IMR-90 (cell line): Measurements from ENCODE around the gene BFSP1. TPM values are rescaled to one million over a fixed set of nuclear protein-coding genes. Genes with fewer than 3 reads are reported as not detected.

Source experiments
- ATAC-seq: fragments of 200-7000 bp; cut with Tn5 transposase; 2 replicates; pipeline ENCODE4 v1.9.1; 2020; ENCODE audit warnings: low read depth, mild to moderate bottlenecking, moderate library complexity
- BruUV-seq: library from RNA; stranded (reverse); fragments of 400-500 nt; replicated peaks from 2 replicates; lab custom pipeline; 2021; lab: Mats Ljungman, UMichigan
- CTCF ChIA-PET: fragments of 300-600 bp; formaldehyde crosslinking; extraction: SDS; loops from one replicate; lab custom pipeline; 2021; ENCODE audit warnings: antibody characterized with exemption; lab: Yijun Ruan, JAX
- POLR2A ChIA-PET: fragments of 300-600 bp; sonication (Branson Sonifier 250); formaldehyde crosslinking; loops from one replicate; lab custom pipeline; 2022; ENCODE audit warnings: antibody characterized with exemption; ENCODE audit not compliant: unreplicated experiment; lab: Charles Lee
- DNase-seq: peaks from one replicate; pipeline ENCODE4 v3.0.0; 2013
- H2AFZ ChIP-seq: replicated peaks from 2 replicates; pipeline ENCODE3; 2013; ENCODE audit warnings: low read length, mild to moderate bottlenecking; ENCODE audit not compliant: poor library complexity
- H2AK5ac ChIP-seq: 2 replicates; pipeline ENCODE4 v1.6.1; 2013; ENCODE audit warnings: low read depth, low read length, inconsistent platforms
- H2AK9ac ChIP-seq: replicated peaks from 2 replicates; pipeline ENCODE3; 2013; ENCODE audit warnings: mild to moderate bottlenecking, low read depth, low read length, moderate library complexity; ENCODE audit not compliant: poor library complexity
- H2BK120ac ChIP-seq: 2 replicates; pipeline ENCODE4 v1.6.1; 2013; ENCODE audit warnings: low read depth, low read length, inconsistent platforms
- H2BK15ac ChIP-seq: 3 replicates; pipeline ENCODE4 v1.6.1; 2013; ENCODE audit warnings: low read depth, low read length, inconsistent platforms
- H2BK20ac ChIP-seq: 2 replicates; pipeline ENCODE4 v1.6.1; 2013; ENCODE audit warnings: low read depth, mild to moderate bottlenecking, inconsistent platforms, low read length, moderate library complexity
- H2BK5ac ChIP-seq: 2 replicates; pipeline ENCODE4 v1.6.1; 2013; ENCODE audit warnings: mild to moderate bottlenecking, low read depth, low read length, inconsistent platforms; ENCODE audit not compliant: poor library complexity, severe bottlenecking
- H3K14ac ChIP-seq: replicated peaks from 2 replicates; pipeline ENCODE4 v1.6.1; 2013; ENCODE audit warnings: low read depth, low read length, inconsistent platforms
- H3K18ac ChIP-seq: 2 replicates; pipeline ENCODE4 v1.6.1; 2013; ENCODE audit warnings: low read depth, low read length, control low read depth
- H3K23ac ChIP-seq: 2 replicates; pipeline ENCODE4 v1.6.1; 2013; ENCODE audit warnings: low read depth, low read length, inconsistent platforms
- H3K27ac ChIP-seq: 2 replicates; pipeline ENCODE4 v1.5.1; 2013; ENCODE audit warnings: mild to moderate bottlenecking, control low read depth, low read length; ENCODE audit not compliant: insufficient read depth
- H3K27me3 ChIP-seq: 2 replicates; pipeline ENCODE4 v1.6.1; 2013; ENCODE audit warnings: low read length; ENCODE audit not compliant: control insufficient read depth, insufficient read depth
- H3K36me3 ChIP-seq: 2 replicates; pipeline ENCODE4 v1.6.1; 2013; ENCODE audit warnings: low read length, mixed read lengths; ENCODE audit not compliant: control insufficient read depth, insufficient read depth
- H3K4ac ChIP-seq: 2 replicates; pipeline ENCODE4 v1.6.1; 2013; ENCODE audit warnings: low read depth, low read length, inconsistent platforms
- H3K4me1 ChIP-seq: 2 replicates; pipeline ENCODE4 v1.6.1; 2013; ENCODE audit warnings: low read length, mixed read lengths; ENCODE audit not compliant: control insufficient read depth, insufficient read depth
- H3K4me2 ChIP-seq: 2 replicates; pipeline ENCODE4 v1.6.1; 2013; ENCODE audit warnings: low read depth, mild to moderate bottlenecking, control low read depth, low read length, moderate library complexity
- H3K4me3 ChIP-seq: 2 replicates; pipeline ENCODE4 v1.5.1; 2013; ENCODE audit warnings: low read depth, mild to moderate bottlenecking, control low read depth, low read length, moderate library complexity; ENCODE audit not compliant: insufficient read depth
- H3K56ac ChIP-seq: 2 replicates; pipeline ENCODE4 v1.6.1; 2013; ENCODE audit warnings: low read length, inconsistent platforms; ENCODE audit not compliant: insufficient read depth; ENCODE audit errors: extremely low read depth
- H3K79me1 ChIP-seq, 2 experiments: 2 replicates each; pipeline ENCODE4 v1.6.1; 2013; ENCODE audit warnings: low read length in 2 of 2, inconsistent platforms in 1 of 2, low read depth in 1 of 2
- H3K9ac ChIP-seq: 2 replicates; pipeline ENCODE4 v1.6.1; 2013; ENCODE audit warnings: low read depth, low read length, control low read depth
- H3K9me1 ChIP-seq: 2 replicates; pipeline ENCODE4 v1.6.1; 2013; ENCODE audit warnings: low read length, inconsistent platforms; ENCODE audit not compliant: insufficient read depth
- H3K9me3 ChIP-seq: 2 replicates; pipeline ENCODE4 v1.6.1; 2013; ENCODE audit warnings: low read length; ENCODE audit not compliant: control insufficient read depth, insufficient read depth
- H4K20me1 ChIP-seq: 2 replicates; pipeline ENCODE4 v1.6.1; 2013; ENCODE audit warnings: low read length, inconsistent platforms; ENCODE audit not compliant: insufficient read depth
- H4K5ac ChIP-seq: 2 replicates; pipeline ENCODE4 v1.6.1; 2013; ENCODE audit warnings: mild to moderate bottlenecking, low read depth, low read length, control low read depth
- H4K8ac ChIP-seq, 2 experiments: 2 replicates each; pipeline ENCODE4 v1.6.1; 2013; ENCODE audit warnings: low read depth in 2 of 2, low read length in 2 of 2, control low read depth in 1 of 2, inconsistent platforms in 1 of 2
- H4K91ac ChIP-seq: 2 replicates; pipeline ENCODE4 v1.6.1; 2013; ENCODE audit warnings: low read depth, low read length, inconsistent platforms; ENCODE audit not compliant: insufficient read depth
- BHLHE40 ChIP-seq: fragments of 150-350 bp; IDR thresholded peaks from 2 replicates; pipeline ENCODE4 v1.6.1; 2016; ENCODE audit warnings: mild to moderate bottlenecking, low read depth, low read length
- CEBPB ChIP-seq: IDR thresholded peaks from 2 replicates; pipeline ENCODE4 v1.6.1; 2012; ENCODE audit warnings: low read depth, low read length, improper control_type of control experiment
- CHD1 ChIP-seq: IDR thresholded peaks from 2 replicates; pipeline ENCODE4 v1.6.1; 2012; ENCODE audit warnings: low read depth, low read length, improper control_type of control experiment
- CTCF ChIP-seq: conservative IDR thresholded peaks from 2 replicates; pipeline ENCODE4 v1.5.1; 2012; ENCODE audit warnings: mild to moderate bottlenecking, low read depth, low read length, improper control_type of control experiment
- ELK1 ChIP-seq: fragments of 150-350 bp; IDR thresholded peaks from 2 replicates; pipeline ENCODE4 v1.6.1; 2016; ENCODE audit warnings: low read depth, mild to moderate bottlenecking, low read length, moderate library complexity, borderline replicate concordance
- FOS ChIP-seq: fragments of 150-350 bp; IDR thresholded peaks from 2 replicates; pipeline ENCODE4 v1.6.1; 2016; ENCODE audit warnings: low read depth, low read length
- MAFK ChIP-seq: IDR thresholded peaks from 2 replicates; pipeline ENCODE4 v1.6.1; 2012; ENCODE audit warnings: low read depth, low read length, improper control_type of control experiment
- MAZ ChIP-seq: IDR thresholded peaks from 2 replicates; pipeline ENCODE4 v1.6.1; 2012; ENCODE audit warnings: low read depth, mild to moderate bottlenecking, low read length, improper control_type of control experiment, moderate library complexity, borderline replicate concordance
- MXI1 ChIP-seq: IDR thresholded peaks from 2 replicates; pipeline ENCODE4 v1.6.1; 2012; ENCODE audit warnings: low read depth, mild to moderate bottlenecking, low read length, moderate library complexity, borderline replicate concordance
- RAD21 ChIP-seq: IDR thresholded peaks from 2 replicates; pipeline ENCODE4 v1.6.1; 2012; ENCODE audit warnings: low read length, improper control_type of control experiment
- RCOR1 ChIP-seq: IDR thresholded peaks from 2 replicates; pipeline ENCODE4 v1.6.1; 2012; ENCODE audit warnings: mild to moderate bottlenecking, low read length, improper control_type of control experiment; ENCODE audit not compliant: insufficient replicate concordance
- RFX5 ChIP-seq: IDR thresholded peaks from 2 replicates; pipeline ENCODE4 v1.8.0; 2012; ENCODE audit warnings: low read depth, mild to moderate bottlenecking, low read length, moderate library complexity
- SMC3 ChIP-seq: fragments of 150-350 bp; IDR thresholded peaks from 2 replicates; pipeline ENCODE4 v1.6.1; 2016; ENCODE audit warnings: low read depth, mild to moderate bottlenecking, antibody characterized with exemption, low read length, moderate library complexity
- WGBS, 2 experiments: methylation state at CpG; one replicate each; pipeline versions ENCODE4 v1.1.5 to v1.1.7; 2013; ENCODE audit warnings: missing lambda C conversion rate in 2 of 2; ENCODE audit not compliant: insufficient read length in 1 of 2; ENCODE audit errors: extremely low coverage in 2 of 2; 5-methylcytosine and 5-hydroxymethylcytosine counted together
- dilution Hi-C: fragments of 300-500 bp; cut with HindIII; formaldehyde crosslinking; loops from one replicate; pipeline ENCODE4 v1.14.3; 2018; ENCODE audit warnings: low sequenced_read_pairs; ENCODE audit not compliant: unreplicated experiment
- in situ Hi-C: fragments of 300-500 bp; cut with MboI; formaldehyde crosslinking; loops from 3 replicates; pipeline ENCODE4 v1.14.3; 2019; ENCODE audit warnings: low sequenced_read_pairs, inconsistent platforms, mixed read lengths
- intact Hi-C: fragments of 100-400 bp; cut with micrococcal nuclease; formaldehyde crosslinking; loops from 2 replicates; pipeline ENCODE4 v1.10.0; 2022
- polyA plus RNA-seq, 3 experiments: library from polyadenylated mRNA; depleted of rRNA; stranded (reverse); fragments of >200 nt; gene quantifications; 2 replicates each; pipeline ENCODE4 v1.2.3, GENCODE V29; 2012; ENCODE audit warnings: low replicate concordance in 1 of 3
- total RNA-seq: library from RNA; depleted of rRNA; stranded (reverse); fragments of >200 nt; gene quantifications from 2 replicates; pipeline ENCODE4 v1.2.3, GENCODE V29; 2012

BFSP1 gene
- total and polyA plus RNA-seq, 2 of the 4 experiments (the other 2 are of a cell fraction) = 1.1 to 2.0 TPM

- DNase-seq = no peak
- CTCF ChIA-PET = no interaction called here
Measured at GRCh38 chr20:17479063-17479657, 52.0 kb downstream of the BFSP1 start.

More at GRCh38 chr20:17479063-17479657, 52.0 kb downstream of the BFSP1 start:
- Histone ChIP-seq H3K79me1 (no peaks in the 10 kb centered on the region), H4K20me1 (no peaks in the 10 kb centered on the region), H3K4me2 (no peak overlapping the region), H3K4me3 (no peak overlapping the region), H3K9me1 (no peaks in the 10 kb centered on the region), H4K8ac (no peak overlapping the region), H2BK5ac (no peak overlapping the region), H3K9me3 (no peaks in the 10 kb centered on the region), H3K56ac (no peak overlapping the region), H3K27me3 (peaks cover 17% of the 10 kb centered on the region), H3K4me1 (no peaks in the 10 kb centered on the region), H3K4ac (no peak overlapping the region), H3K36me3 (no peaks in the 10 kb centered on the region), H2BK20ac (no peak overlapping the region), H2BK15ac (no peak overlapping the region), H4K91ac (no peak overlapping the region), H4K5ac (no peak overlapping the region), H2AFZ (no peak overlapping the region), H2BK120ac (no peak overlapping the region), H2AK9ac (no peak overlapping the region), H3K14ac (no peak overlapping the region), H3K23ac (no peak overlapping the region), H3K27ac (no peak overlapping the region), H3K18ac (no peak overlapping the region), H3K9ac (no peak overlapping the region), H2AK5ac (no peak overlapping the region)
- intact Hi-C loops = no loop called here
- ATAC-seq = no peak
- no TSS peak for BruUV-seq
- 97% methylated on average over 5 of the region's 23 CpGs; no CpG with 5 or more reads in 1 of the 2 experiments for WGBS, 2 experiments
- TF ChIP-seq CEBPB (no peak), MAZ (no peak), MXI1 (no peak), RCOR1 (no peak), FOS (no peak), CHD1 (no peak), SMC3 (no peak), BHLHE40 (no peak), CTCF (no peak), MAFK (no peak), RFX5 (no peak), RAD21 (no peak), ELK1 (no peak)
- POLR2A ChIA-PET = no interaction called here
- in situ Hi-C loops = no loop called here
- dilution Hi-C loops = no loop called here
